ENCODE data around the gene GSTA5.
"Not testable (repeated sequence)": the region's sequence is repeated elsewhere in the genome, so short reads cannot be mapped to it uniquely, and the experiment has no call there.

Gene GSTA5

GRCh38 chr6:52840763-52841585 is at the start of gene GSTA5:
Gene GSTA5 (minus strand): TSS chr6:52840813.
- no peak for DNase-seq (ENCODE audit: extremely low read depth in 1 of 2, low read depth in 1 of 2)

- no peak for DNase-seq (ENCODE audit: extremely low read depth in 1 of 2, low read depth in 1 of 2)
These were observed 49.4 kb upstream of the GSTA5 start for GRCh38 chr6:52890018-52890417.

DNA sequence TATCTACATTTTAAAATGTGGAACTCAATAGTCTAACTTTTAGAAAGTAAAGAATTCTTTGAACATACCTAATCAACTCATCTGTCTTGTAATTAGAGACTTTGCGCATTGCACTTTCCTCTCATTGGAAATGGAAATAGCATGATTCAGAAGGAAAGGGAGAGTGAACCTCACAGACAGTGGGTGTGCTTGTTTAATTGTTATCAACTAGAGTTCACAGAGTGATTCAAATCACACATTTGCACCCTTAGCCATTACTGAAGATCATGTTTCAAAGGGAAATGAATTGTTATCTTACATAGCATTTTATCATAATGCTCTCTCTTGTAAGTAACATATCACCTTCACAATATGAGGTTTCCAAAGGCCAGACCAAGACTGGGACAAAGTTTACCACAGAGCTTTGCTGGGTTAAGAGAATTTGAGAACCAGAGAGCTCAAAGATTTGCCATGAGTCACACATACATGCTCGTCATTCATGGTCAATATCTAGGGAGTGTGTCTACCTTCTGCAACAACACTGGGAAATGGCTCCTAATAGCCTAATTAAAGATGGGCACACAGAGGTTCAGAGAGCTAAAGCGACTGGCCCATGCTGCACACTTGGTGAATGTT is 47.4 kb upstream of the GSTA5 start:
- DNase-seq (ENCODE audit: extremely low read depth in 1 of 2, low read depth in 1 of 2) = no peak

- DNase-seq (ENCODE audit: extremely low read depth in 1 of 2, low read depth in 1 of 2) = peak; percentile 9 to 33
These were observed 41.6 kb upstream of the GSTA5 start for GRCh38 chr6:52881996-52882841.

DNA sequence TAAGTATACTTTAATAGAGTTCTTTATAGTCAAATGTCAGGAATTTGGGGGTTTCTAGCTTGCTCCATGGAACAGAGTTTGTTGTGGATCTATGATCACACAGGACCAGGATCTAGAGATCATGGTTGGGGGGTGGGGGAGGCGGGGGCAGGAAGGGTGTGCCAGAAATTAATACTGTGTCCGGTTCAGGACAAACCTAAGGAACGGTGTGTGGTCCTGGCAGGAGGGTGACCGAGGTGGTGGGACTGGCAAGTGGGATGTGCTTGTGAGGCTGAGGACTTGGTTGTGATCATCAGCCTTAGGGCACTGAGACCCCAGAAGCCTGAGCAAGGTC is 41.0 kb upstream of the GSTA5 start:
- DNase-seq (ENCODE audit: extremely low read depth in 1 of 2, low read depth in 1 of 2) = no peak

GRCh38 chr6:52877786-52878185 is 37.2 kb upstream of the GSTA5 start:
- DNase-seq (ENCODE audit: extremely low read depth in 1 of 2, low read depth in 1 of 2) = no peak

DNA sequence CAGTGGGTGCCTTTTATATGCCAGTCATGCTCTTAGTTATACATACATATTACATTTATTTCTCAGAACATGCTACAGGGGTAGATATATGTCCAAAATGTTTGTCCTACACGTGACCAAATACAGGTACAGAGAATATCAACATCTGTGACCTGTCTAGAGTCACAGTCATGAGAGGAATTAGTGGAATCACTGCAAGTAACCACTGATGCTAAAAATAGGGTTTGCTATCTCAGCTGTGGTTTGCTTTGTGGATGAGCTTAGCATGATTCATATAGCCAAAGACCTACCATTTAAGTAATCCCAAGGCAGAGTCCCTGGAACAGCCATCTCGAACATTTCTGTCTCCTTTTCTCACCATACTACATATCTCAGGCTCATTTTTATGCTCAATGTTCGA is 36.6 kb upstream of the GSTA5 start:
- no peak for DNase-seq (ENCODE audit: extremely low read depth in 1 of 2, low read depth in 1 of 2)

GRCh38 chr6:52876056-52876787 is 35.6 kb upstream of the GSTA5 start:
- no peak for DNase-seq (ENCODE audit: extremely low read depth in 1 of 2, low read depth in 1 of 2)

- no peak for DNase-seq (ENCODE audit: extremely low read depth in 1 of 2, low read depth in 1 of 2)
These were observed 31.4 kb upstream of the GSTA5 start for GRCh38 chr6:52872031-52872430.

- no peak for DNase-seq (ENCODE audit: extremely low read depth in 1 of 2, low read depth in 1 of 2)
These were observed 31.0 kb upstream of the GSTA5 start for GRCh38 chr6:52871621-52872020.

DNA sequence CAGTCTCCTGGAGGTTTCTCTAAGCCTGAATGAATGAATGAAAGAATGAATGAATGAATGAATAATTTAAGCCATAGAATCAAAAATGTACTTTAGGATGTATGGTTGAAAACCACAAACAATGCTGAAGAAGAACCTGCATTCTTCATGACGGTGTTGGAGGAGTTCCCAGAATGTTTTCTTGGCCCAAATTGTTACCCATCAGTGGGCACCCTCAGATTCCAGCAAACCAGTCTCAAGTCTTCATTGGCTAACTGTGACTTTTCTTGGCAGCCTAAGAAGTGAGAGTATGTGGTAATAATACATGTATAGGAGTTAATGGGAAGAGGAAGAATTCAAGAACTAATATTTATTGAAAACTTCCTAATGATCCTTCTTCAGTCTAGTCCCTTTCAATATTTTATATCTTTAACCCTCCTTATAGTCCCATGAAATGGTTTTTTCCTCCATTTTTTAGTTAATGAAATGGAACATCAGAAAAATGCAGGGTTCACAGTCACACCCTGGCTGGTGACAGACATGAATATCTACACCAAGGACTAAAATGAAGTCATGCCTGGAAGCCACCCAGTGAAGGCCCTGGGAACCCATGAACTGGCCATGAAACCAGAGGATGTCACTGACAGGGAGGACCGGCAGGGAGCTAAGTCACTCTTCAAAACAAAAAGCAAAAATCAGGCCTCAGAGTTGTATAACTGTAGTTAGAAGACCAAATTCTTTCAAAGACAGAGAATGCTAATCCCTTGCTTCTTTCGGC is 29.9 kb upstream of the GSTA5 start:
- not testable (repeated sequence) for DNase-seq (ENCODE audit: extremely low read depth in 1 of 2, low read depth in 1 of 2)

GRCh38 chr6:52868899-52869298 is 28.3 kb upstream of the GSTA5 start:
- not testable (repeated sequence) for DNase-seq (ENCODE audit: extremely low read depth in 1 of 2, low read depth in 1 of 2)

GRCh38 chr6:52868240-52868639 is 27.6 kb upstream of the GSTA5 start:
- no peak for DNase-seq (ENCODE audit: extremely low read depth in 1 of 2, low read depth in 1 of 2)

DNA sequence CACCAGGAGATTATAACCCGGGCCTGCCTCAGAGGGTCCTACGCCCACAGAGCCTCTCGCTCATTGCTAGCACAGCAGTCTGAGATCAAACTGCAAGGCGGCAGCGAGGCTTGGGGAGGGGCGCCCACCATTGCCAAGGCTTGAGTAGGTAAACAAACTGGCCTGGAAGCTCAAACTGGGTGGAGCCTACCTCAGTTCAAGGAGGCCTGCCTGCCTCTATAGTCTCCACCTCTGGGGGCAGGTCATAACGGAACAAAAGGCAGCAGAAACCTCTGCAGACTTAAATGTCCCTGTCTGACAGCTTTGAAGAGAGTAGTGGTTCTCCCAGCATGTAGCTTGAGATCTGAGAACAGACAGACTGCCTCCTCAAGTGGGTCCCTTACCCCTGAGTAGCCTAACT is 20.5 kb upstream of the GSTA5 start:
- not testable (repeated sequence) for DNase-seq (ENCODE audit: extremely low read depth in 1 of 2, low read depth in 1 of 2)

- DNase-seq (ENCODE audit: extremely low read depth in 1 of 2, low read depth in 1 of 2) = no peak
These were observed 17.8 kb upstream of the GSTA5 start for GRCh38 chr6:52858416-52858815.

DNA sequence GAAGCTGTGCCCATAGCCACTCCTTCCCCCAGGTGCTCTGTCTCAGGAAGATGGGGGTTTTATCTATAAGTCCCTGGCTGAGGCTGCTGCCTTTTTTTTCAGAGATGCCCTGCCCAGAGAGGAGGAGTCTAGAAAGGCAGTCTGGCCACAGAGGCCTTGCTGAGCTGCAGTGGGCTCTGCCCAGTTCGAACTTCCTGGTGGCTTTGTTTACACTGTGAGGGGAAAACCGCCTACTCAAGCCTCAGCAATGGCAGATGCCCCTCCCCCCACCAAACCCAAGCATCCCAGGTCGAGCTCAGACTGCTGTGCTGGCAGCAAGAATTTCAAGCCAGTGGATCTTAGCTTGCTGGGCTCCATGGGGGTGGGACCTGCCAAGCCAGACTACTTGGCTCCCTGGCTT is 15.5 kb upstream of the GSTA5 start:
- not testable (repeated sequence) for DNase-seq (ENCODE audit: extremely low read depth in 1 of 2, low read depth in 1 of 2)

GRCh38 chr6:52849137-52849536 is 8.5 kb upstream of the GSTA5 start:
- no peak for DNase-seq (ENCODE audit: extremely low read depth in 1 of 2, low read depth in 1 of 2)

DNA sequence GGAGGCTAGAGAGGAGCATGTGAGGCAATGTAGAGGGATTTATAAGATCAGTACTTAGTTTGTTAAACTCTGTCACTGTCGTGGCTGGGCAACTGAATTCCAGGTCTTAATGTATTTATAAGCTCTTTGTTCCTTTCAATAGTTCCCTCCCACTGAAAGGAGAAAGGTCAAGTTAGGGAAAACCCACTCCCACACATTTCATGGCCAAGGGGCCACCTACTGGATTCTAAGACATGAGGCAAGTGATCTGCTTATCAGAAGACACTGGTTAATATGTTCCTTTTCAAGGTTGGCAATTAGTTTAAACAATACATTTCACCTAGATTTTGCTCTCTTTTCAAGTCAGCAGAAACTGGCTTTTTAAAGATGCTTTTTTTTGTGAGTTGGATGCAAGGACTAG is 5.4 kb upstream of the GSTA5 start:
- DNase-seq (ENCODE audit: extremely low read depth in 1 of 2, low read depth in 1 of 2) = no peak

DNA sequence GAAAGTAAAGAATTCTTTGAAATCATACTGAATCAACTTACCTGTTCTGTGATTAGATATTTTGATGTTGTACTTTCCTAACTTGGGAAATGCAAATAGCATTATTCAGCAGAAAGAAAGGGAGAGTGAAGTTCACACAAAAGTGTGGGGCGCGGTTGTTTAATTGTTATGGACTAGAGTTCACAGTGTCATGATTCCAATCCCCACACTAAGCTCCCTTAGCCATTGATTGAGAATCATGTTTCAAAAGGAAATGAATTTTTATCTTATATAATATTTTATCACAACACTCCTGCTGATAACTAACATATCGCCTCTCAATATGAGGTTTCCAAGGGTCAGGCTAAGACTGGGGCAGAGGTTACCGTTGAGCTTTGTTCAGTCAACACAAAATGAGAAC is 3.0 kb upstream of the GSTA5 start:
- DNase-seq (ENCODE audit: extremely low read depth in 1 of 2, low read depth in 1 of 2) = no peak

Data from activated CD8-positive, alpha-beta memory T cell treated with anti-CD3 and anti-CD28 coated beads for 1 hour (primary cell).